Ishikawa (cell line): Measurements from ENCODE around the gene ROR1.

Experiments used
- CEBPB ChIP-seq: IDR thresholded peaks from 2 replicates; pipeline ENCODE4 v1.6.1; 2012
- CREB1 ChIP-seq: IDR thresholded peaks from 2 replicates; pipeline ENCODE4 v1.6.1; 2012; ENCODE audit warnings: low read depth
- EGR1 ChIP-seq: IDR thresholded peaks from 2 replicates; pipeline ENCODE4 v1.6.1; 2012
- EP300 ChIP-seq: IDR thresholded peaks from 2 replicates; pipeline ENCODE4 v1.6.1; 2012; ENCODE audit warnings: borderline replicate concordance
- FOXM1 ChIP-seq: IDR thresholded peaks from 2 replicates; pipeline ENCODE4 v1.6.1; 2012; ENCODE audit warnings: low read depth, borderline replicate concordance
- MAX ChIP-seq: IDR thresholded peaks from 2 replicates; pipeline ENCODE4 v1.6.1; 2012
- NFIC ChIP-seq: IDR thresholded peaks from 2 replicates; pipeline ENCODE4 v1.6.1; 2012
- RAD21 ChIP-seq: IDR thresholded peaks from 2 replicates; pipeline ENCODE4 v1.6.1; 2012; ENCODE audit warnings: low read depth
- REST ChIP-seq: IDR thresholded peaks from 2 replicates; pipeline ENCODE4 v1.6.1; 2012; ENCODE audit warnings: low read depth, mild to moderate bottlenecking
- TAF1 ChIP-seq: IDR thresholded peaks from 2 replicates; pipeline ENCODE4 v1.6.1; 2012; ENCODE audit warnings: low read depth, mild to moderate bottlenecking
- TCF12 ChIP-seq: IDR thresholded peaks from 2 replicates; pipeline ENCODE4 v1.6.1; 2012; ENCODE audit warnings: low read depth
- TEAD4 ChIP-seq: IDR thresholded peaks from 2 replicates; pipeline ENCODE4 v1.6.1; 2012
- USF1 ChIP-seq: IDR thresholded peaks from 2 replicates; pipeline ENCODE4 v1.6.1; 2012
- YY1 ChIP-seq: IDR thresholded peaks from 2 replicates; pipeline ENCODE4 v1.6.1; 2012; ENCODE audit warnings: low read depth
- ZBTB7A ChIP-seq: IDR thresholded peaks from 2 replicates; pipeline ENCODE4 v1.6.1; 2012; ENCODE audit warnings: low read depth

ROR1 gene

GRCh38 chr1:63966016-63966415 is 192.2 kb downstream of the ROR1 start:
- no peak for TF ChIP-seq EGR1
- TF ChIP-seq ZBTB7A = no peak
- TF ChIP-seq RAD21 = no peak
- no peak for TF ChIP-seq YY1
- no peak for TF ChIP-seq CREB1
- TF ChIP-seq TEAD4 = no peak
- no peak for TF ChIP-seq EP300
- no peak for TF ChIP-seq FOXM1

- TF ChIP-seq EGR1 (no peak), TEAD4 (no peak), USF1 (no peak), ZBTB7A (no peak), FOXM1 (no peak), TCF12 (no peak), MAX (no peak), RAD21 (no peak), TAF1 (no peak), YY1 (no peak), NFIC (no peak), EP300 (no peak), CREB1 (no peak), CEBPB (no peak), REST (no peak)
These were observed 194.1 kb downstream of the ROR1 start for GRCh38 chr1:63967901-63968300.

GRCh38 chr1:63968663-63969440 is 195.0 kb downstream of the ROR1 start:
- TF ChIP-seq CEBPB (peak; percentile 48; the same call in 1 of the 2 replicates), YY1 (no peak), TAF1 (no peak), CREB1 (no peak), TCF12 (no peak)

GRCh38 chr1:63969441-63969901 is 195.7 kb downstream of the ROR1 start:
- TF ChIP-seq USF1 = peak; percentile 84
- TF ChIP-seq FOXM1 = no peak
- no peak for TF ChIP-seq NFIC

GRCh38 chr1:63971557-63971956 is 197.7 kb downstream of the ROR1 start:
- no peak for TF ChIP-seq YY1
- no peak for TF ChIP-seq FOXM1
- TF ChIP-seq CREB1 = no peak
- no peak for TF ChIP-seq ZBTB7A
- no peak for TF ChIP-seq CEBPB
- TF ChIP-seq TEAD4 = no peak
- TF ChIP-seq MAX = no peak
- TF ChIP-seq TAF1 = no peak
- TF ChIP-seq TCF12 = no peak
- TF ChIP-seq NFIC = no peak
- TF ChIP-seq EGR1 = no peak
- no peak for TF ChIP-seq REST
- TF ChIP-seq EP300 = no peak
- no peak for TF ChIP-seq USF1
- TF ChIP-seq RAD21 = no peak

- no peak for TF ChIP-seq TCF12
- no peak for TF ChIP-seq RAD21
- no peak for TF ChIP-seq REST
- TF ChIP-seq MAX = no peak
These were observed 199.2 kb downstream of the ROR1 start for GRCh38 chr1:63973005-63973419.
